Ishikawa (cell line): ENCODE data around the gene NECTIN2.
A peak's percentile ranks its signal among the peaks of the same experiment; 100 is the strongest.

Experiments used
- CEBPB ChIP-seq: IDR thresholded peaks from 2 replicates; pipeline ENCODE4 v1.6.1; 2012
- CREB1 ChIP-seq: IDR thresholded peaks from 2 replicates; pipeline ENCODE4 v1.6.1; 2012; ENCODE audit warnings: low read depth
- EGR1 ChIP-seq: IDR thresholded peaks from 2 replicates; pipeline ENCODE4 v1.6.1; 2012
- EP300 ChIP-seq: IDR thresholded peaks from 2 replicates; pipeline ENCODE4 v1.6.1; 2012; ENCODE audit warnings: borderline replicate concordance
- FOXM1 ChIP-seq: IDR thresholded peaks from 2 replicates; pipeline ENCODE4 v1.6.1; 2012; ENCODE audit warnings: low read depth, borderline replicate concordance
- MAX ChIP-seq: IDR thresholded peaks from 2 replicates; pipeline ENCODE4 v1.6.1; 2012
- NFIC ChIP-seq: IDR thresholded peaks from 2 replicates; pipeline ENCODE4 v1.6.1; 2012
- RAD21 ChIP-seq: IDR thresholded peaks from 2 replicates; pipeline ENCODE4 v1.6.1; 2012; ENCODE audit warnings: low read depth
- REST ChIP-seq: IDR thresholded peaks from 2 replicates; pipeline ENCODE4 v1.6.1; 2012; ENCODE audit warnings: low read depth, mild to moderate bottlenecking
- TAF1 ChIP-seq: IDR thresholded peaks from 2 replicates; pipeline ENCODE4 v1.6.1; 2012; ENCODE audit warnings: low read depth, mild to moderate bottlenecking
- TCF12 ChIP-seq: IDR thresholded peaks from 2 replicates; pipeline ENCODE4 v1.6.1; 2012; ENCODE audit warnings: low read depth
- TEAD4 ChIP-seq: IDR thresholded peaks from 2 replicates; pipeline ENCODE4 v1.6.1; 2012
- USF1 ChIP-seq: IDR thresholded peaks from 2 replicates; pipeline ENCODE4 v1.6.1; 2012
- YY1 ChIP-seq: IDR thresholded peaks from 2 replicates; pipeline ENCODE4 v1.6.1; 2012; ENCODE audit warnings: low read depth
- ZBTB7A ChIP-seq: IDR thresholded peaks from 2 replicates; pipeline ENCODE4 v1.6.1; 2012; ENCODE audit warnings: low read depth

The NECTIN2 gene

GRCh38 chr19:44845612-44846454, at the start of gene NECTIN2:
Gene NECTIN2, plus strand, starts transcription at chr19:44846297. Its CDS starts 229 bp downstream, at chr19:44846526.
- TF ChIP-seq USF1 (peak; percentile 66), MAX (peak; percentile 72; the same call in 1 of the 2 replicates), CEBPB (no peak), REST (no peak), EP300 (0 out of 2 replicates have a peak, but pooled peaks have one; percentile 15), RAD21 (peak; percentile 73), NFIC (0 out of 2 replicates have a peak, but pooled peaks have one; percentile 11), TAF1 (peak; percentile 40; the same call in 1 of the 2 replicates), ZBTB7A (peak; percentile 31; the same call in 1 of the 2 replicates)

GRCh38 chr19:44796701-44797115, 49.4 kb upstream of the NECTIN2 start:
- no peak for TF ChIP-seq FOXM1
- no peak for TF ChIP-seq TEAD4
- TF ChIP-seq RAD21, result no peak
- no peak for TF ChIP-seq USF1
- TF ChIP-seq EP300, result no peak
- no peak for TF ChIP-seq CEBPB
- no peak for TF ChIP-seq MAX
- TF ChIP-seq REST, result no peak

GRCh38 chr19:44799627-44800346, 46.3 kb upstream of the NECTIN2 start:
- TF ChIP-seq USF1, result no peak
- TF ChIP-seq EP300, result no peak
- TF ChIP-seq FOXM1, result no peak
- no peak for TF ChIP-seq RAD21
- TF ChIP-seq CEBPB, result no peak
- no peak for TF ChIP-seq TCF12
- no peak for TF ChIP-seq CREB1
- no peak for TF ChIP-seq TEAD4
- TF ChIP-seq TAF1, result no peak
- no peak for TF ChIP-seq ZBTB7A
- TF ChIP-seq EGR1, result no peak
- TF ChIP-seq MAX, result no peak
- TF ChIP-seq REST, result no peak
- no peak for TF ChIP-seq YY1
